NCI-H2029 treated with DMSO at 0.1 percent for 48 hours (cell line): ENCODE results near the gene UGT2B15.
"Not testable (repeated sequence)": the region's sequence is repeated elsewhere in the genome, so short reads cannot be mapped to it uniquely, and the experiment has no call there.

Source experiments
- DNase-seq: peaks from one replicate; lab custom pipeline; 2025; lab: John Stamatoyannopoulos, UW

Gene UGT2B15

GRCh38 chr4:68655764-68656444 lies 14.5 kb downstream of the UGT2B15 start:
- DNase-seq = no peak

DNA sequence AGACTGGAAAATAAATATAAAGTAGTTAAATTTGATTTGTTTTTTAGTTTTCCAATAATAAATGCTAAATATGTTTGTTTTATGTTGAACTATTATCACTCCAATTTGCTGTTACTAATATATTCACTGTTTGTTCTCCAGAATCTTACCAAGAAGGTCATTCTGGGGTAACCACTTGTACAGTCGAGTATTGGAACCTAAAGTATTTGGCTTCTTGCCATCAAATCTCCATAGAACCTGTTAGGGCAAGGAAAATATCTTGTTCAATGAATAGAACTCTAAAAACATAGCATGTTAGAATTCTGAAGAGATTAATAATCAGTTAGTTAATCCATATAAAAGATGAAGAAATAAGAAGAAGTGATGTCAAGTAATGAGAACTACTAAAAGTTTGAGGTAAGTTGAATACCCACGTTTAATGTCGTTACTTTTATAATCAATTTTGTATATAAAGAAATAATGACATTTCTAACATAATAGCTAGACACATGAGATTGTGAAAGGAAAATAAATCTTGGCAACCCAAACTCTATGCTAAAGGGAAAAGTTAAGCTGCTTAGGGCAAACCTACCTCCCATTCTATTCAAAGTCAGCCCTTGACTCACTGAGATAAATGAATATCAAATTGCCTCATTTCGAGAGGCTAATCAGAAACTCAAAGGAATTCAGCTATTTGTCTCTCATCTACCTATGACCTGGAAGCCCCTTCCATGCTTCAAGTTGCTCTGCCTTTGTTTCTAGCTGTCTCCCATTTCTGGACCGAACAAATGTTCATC lies 15.3 kb downstream of the UGT2B15 start:
- DNase-seq = no peak

DNA sequence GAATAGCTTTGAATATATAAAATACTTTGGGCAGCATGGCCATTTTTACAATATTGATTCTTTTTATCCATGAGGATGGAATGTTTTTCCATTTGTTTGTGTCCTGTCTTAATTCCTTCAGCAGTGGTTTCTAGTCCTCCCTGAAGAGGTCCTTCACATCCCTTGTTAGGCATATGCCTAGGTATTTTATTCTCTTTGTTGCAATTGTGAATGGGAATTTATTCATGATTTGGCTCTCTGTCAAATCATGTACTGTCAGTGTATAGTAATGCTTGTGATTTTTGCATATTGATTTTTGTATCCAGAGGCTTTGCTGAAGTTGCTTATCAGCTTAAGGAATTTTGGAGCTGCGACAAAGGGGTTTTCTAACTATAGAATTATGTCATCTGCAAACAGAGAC lies 18.5 kb downstream of the UGT2B15 start:
- no peak for DNase-seq

GRCh38 chr4:68630371-68630770 lies 40.1 kb downstream of the UGT2B15 start:
- DNase-seq = no peak

DNA sequence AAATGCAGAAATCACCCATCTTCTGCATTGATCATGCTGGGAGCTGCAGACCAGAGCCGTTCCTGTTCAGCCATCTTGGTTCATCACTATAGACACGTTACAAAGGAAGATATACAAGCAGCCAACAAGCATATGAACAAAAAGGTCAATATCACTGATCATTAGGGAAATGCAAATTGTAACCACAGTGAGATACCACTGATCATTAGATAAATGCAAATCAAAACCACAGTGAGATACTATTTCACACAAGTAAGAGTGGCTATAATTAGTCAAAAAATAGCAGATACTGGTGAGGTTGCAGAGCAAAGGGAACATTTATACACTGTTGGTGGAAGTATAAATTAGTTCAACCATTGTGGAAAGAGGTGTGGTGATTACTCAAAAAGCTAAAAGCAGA lies 47.7 kb downstream of the UGT2B15 start:
- DNase-seq = not testable (repeated sequence)

DNA sequence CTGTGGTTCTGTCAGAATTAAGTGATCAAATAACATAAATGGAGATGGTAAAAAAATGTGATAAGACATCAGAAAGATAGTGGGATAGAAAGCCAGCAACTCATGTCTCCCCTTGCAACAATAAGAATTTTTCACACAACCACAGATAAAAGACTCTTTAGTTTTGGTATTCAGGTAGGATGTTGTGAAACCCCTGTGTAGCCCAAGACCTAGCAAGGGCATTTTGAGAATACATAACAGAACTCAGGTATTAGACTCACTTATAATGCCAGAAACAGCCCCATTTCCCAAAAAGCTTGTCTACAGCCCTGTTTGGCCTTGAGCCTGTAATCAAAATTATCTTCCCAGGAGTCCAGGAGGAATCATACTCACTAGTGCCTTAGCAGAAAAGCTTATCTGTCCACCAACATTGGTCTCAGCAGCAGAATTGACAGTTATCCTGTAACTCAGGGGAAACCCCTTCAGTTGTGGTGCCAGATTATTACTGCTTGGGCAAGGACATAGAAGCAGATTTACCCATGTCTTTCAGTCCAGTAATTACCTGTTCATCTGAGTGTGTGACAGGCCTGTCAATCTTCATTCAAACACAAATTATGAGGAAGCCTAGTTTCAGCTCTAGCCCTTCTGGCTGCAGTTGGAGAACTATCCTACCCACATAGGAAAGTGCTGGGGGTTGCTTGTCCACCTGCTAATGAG lies 53.3 kb downstream of the UGT2B15 start:
- DNase-seq = no peak

DNA sequence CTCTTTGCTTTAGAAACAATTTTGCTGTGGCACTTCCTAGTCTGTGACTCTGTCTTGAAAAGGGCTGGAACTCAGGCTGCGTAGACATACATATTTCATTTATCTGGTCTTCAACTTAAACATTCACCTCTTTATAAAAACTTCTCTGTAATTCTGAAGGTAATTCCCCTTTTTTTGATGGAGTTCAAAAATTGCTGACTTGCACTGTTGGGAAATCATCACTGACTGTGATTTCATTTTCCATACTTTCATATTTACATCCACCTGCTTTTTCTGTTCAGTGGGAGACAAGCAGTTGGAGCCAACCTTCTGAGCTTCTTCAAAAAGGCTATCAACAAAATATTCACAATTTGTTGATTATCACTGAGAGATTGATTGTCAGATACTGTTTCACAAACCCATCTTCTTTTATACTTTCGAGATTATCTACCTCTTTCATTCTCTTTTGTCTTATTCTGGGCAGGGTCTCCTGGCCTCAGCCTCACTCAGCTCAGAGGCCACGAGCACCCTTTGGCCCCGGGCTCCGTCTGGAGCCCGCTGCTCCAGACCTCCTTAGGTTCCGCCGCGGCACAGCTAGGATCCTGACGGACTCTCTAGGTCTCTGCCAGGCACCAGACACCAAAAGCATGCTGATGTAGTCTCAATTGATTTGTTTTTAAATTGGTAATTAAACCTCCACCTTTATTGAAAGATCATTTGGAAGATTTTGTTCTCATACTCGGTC lies 54.6 kb downstream of the UGT2B15 start:
- DNase-seq = no peak

- DNase-seq = no peak
Measured at GRCh38 chr4:68613752-68614151, 56.7 kb downstream of the UGT2B15 start.

GRCh38 chr4:68606240-68606639 lies 64.2 kb downstream of the UGT2B15 start:
- no peak for DNase-seq

- DNase-seq = no peak
Measured at GRCh38 chr4:68599150-68599549, 71.3 kb downstream of the UGT2B15 start.

- no peak for DNase-seq
Measured at GRCh38 chr4:68597482-68597881, 73.0 kb downstream of the UGT2B15 start.
